HG03378 (cell line): ENCODE results near the gene STARD3.

Experiments used
- ATAC-seq: cut with Tn5 transposase; IDR thresholded peaks from one replicate; pipeline ENCODE4 v1.9.1; 2021; ENCODE audit warnings: mild to moderate bottlenecking, moderate library complexity; ENCODE audit not compliant: unreplicated experiment

The STARD3 gene

DNA sequence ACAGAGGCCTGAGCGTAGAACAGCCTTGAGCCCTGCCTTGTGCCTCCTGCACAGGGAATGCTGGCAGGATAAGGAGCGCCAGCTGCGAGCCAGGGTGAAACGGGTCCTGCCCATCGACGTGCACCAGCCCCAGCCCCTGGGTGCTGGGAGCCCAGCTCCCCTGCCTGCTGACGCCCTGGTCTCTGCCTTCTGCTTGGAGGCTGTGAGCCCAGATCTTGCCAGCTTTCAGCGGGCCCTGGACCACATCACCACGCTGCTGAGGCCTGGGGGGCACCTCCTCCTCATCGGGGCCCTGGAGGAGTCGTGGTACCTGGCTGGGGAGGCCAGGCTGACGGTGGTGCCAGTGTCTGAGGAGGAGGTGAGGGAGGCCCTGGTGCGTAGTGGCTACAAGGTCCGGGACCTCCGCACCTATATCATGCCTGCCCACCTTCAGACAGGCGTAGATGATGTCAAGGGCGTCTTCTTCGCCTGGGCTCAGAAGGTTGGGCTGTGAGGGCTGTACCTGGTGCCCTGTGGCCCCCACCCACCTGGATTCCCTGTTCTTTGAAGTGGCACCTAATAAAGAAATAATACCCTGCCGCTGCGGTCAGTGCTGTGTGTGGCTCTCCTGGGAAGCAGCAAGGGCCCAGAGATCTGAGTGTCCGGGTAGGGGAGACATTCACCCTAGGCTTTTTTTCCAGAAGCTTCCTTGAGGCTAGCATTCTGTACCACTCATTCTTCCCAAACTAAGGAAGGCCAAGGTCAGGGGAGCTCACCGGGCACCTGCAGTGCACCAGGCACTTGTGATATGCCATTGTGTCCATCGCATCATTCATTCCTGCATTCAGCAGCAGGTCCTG is 33.2 kb downstream of the STARD3 start:
- no peak for ATAC-seq

DNA sequence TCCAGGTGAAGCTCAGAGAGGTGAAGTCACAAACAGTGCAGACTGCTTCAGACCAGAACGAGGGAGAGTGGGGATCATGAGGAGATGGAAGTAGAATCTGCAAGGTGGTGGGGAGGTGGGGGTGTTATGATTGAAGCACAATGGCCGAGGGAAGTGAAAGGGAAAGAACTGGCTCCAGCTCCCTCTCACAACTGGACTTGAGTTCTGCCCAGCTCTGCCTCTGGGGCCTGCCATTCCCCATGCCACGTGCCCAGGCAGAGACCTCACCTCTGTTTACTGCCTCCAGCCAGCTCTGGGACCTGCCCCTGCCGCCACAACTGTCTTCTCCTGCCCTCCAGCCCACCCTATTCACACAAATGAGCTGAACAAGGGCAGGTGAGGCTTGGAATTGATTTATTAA is 33.8 kb downstream of the STARD3 start:
- ATAC-seq, result no peak

- no peak for ATAC-seq
Observed at GRCh38 chr17:39671651-39672521, 34.9 kb downstream of the STARD3 start.

DNA sequence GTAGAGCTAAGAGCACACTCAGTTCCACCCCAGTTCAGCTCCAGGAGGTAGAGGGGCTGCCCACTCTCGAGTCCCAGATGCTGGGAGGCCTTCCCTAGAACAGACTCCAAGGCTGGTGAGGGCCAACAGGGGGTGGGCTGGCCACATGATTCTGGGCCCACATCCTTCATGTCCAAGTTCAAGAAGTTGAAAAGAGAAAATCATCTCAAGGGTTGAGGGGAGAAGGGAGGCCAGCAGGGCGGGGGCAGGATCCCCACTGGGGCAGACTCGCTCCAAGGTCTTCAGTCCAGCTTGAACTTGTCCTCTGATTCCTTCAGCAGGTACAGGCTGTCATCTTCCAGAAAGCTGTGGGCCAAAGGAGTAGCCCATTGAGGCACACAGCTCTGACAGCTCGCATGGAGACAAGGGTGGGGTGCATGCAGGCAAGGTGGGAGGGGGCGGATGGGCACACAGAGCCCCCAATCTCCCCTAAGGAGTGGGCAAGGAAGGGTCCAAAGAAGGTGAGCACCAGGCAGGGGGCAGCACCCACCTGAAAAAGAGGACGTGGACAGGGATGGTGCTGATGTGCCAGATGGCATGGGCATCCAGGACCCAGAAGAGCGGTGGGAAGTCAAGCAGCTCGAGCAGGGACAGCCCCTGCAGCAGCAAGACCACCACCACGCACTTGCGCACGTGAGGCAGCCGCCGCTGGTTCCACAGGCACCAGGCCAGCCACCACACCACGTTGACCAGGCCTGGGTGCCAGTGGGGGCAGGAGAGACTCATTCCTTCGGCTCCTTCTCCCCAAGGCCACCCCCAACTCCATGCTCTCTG is 35.8 kb downstream of the STARD3 start:
- no peak for ATAC-seq

- no peak for ATAC-seq
Observed at GRCh38 chr17:39673335-39674081, 36.6 kb downstream of the STARD3 start.

DNA sequence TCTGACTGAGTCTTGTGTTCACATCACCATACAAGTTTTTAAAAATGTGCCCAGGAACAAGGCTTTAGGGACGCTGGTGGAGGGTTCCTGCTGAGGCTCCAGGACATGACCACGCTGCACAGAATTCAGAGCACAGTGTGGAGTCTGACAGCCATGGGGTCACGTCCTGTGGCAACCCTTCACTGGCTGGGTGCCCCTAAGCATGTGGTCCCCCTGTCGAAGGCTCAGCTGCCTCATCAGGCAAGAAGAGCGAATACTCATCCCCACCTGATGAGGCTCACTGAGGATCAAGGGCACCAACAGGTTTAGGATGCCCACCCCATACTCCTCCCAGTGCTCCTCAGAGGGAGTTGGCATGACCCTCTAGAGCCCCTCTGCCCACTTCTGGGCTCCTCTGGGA is 37.2 kb downstream of the STARD3 start:
- ATAC-seq, result no peak

DNA sequence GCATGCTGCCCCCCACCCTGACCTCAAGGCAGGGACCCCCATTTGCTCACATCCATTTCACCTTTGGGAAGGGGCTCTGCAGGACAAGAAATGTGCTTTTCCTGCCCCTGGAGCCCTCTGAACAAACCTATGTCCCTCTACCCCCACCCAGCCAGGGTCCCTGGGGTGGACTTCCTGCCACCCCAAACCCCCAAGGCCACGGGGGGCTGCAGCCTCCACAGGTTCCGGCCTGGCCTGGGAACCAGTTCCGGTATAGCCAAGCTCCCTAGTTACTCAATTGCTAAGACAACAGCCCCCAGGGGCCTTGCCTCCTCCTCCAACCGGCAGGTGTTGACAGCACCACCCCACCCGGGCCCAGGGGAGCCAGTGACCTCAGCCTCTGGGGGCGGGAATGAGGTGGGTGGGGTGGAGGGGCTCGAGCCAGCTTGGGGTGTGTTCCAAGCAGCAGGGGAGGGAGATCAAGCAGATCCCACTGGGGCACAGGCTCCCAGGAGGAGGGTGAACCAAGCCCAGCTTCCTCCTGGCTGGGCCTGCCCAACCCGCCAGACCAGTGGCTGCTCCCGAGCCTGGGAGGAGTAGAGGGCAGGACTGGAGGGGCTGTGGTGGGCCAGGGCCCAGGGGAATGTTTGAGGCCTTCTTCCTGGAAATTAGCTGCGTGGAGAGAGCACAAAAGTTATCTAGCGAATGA is 37.9 kb downstream of the STARD3 start:
- no peak for ATAC-seq

DNA sequence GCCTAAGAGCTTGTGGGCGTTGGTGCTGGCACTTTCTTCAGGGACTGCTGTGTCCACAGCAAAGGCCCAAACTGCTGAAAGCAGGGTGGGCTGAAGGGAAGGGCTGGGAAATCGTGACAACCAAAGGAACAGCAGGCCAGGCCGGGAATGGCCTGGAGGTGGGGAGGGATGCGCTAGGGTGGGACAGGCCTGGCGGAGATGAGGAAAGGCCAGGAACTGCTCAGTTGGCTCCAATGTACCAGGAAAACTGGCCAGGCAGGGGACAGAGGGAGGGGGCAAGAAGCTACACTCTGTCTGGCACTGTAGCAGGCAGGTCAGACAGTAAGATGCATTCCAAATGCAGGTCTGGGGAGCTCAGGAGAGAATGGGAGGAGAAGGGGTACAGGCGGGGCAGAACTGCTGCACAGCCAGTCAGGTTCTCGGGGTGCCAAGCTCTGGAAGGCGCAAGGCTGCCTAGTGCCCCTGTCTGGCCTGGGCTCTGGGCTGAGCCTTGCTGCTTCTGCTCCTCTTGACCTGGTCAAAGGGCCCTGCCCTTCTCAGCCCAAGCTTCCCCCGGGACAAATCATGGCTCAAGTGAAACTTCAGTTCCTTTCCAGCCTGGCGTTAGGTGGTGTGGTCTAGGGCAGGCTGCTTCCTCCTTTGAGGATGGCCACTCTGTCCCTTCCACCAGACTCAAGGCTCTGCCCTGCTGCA is 38.6 kb downstream of the STARD3 start:
- no peak for ATAC-seq

DNA sequence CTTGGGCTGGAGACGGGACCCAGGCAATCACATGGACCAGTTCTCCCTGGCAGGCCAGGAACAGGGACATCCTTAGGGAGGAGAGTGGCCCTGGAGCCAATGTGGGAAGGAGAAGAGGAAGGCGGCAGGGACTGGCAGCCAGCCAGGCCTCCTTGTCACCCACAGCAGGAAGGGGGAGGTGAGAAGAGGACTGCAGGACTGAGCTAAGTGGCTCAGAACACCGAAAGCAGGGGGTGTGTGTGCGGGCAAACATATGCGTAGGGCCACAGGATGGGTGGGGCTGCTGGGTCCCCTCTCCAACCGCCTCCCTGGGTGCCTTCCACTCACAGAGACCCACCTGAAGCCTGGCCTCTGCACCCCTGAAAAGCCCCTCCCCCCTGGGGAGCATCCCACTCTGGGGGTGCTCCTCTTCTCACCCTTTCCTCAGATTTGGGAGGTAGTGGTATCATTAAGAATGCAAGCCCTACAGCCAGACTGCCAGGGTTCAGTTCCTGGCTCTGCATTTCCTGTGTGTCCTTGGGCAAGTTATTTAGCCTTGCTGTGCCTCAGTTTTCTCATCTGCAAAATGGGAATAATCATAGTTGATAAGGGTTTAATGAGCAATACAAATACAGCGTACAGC is 39.4 kb downstream of the STARD3 start:
- no peak for ATAC-seq

DNA sequence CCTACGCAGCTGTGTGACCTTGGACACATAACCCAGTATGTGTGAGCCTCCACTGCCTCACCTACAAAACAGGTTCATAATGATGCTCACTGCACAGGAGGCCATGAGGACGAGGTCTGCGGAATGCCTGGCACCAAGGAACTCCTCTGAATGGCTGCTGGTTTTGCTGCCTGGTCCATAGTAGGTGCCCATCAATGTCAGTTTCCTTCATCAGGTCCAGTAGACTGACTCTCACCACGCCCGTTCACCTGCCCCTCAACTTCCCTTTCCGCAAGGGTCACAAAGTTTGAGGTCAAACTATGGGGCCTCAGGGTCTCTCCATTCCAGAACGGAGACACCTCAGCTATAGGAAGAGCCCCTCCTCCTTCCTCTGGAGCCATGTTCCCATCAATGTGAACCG is 40.1 kb downstream of the STARD3 start:
- ATAC-seq, result no peak

GRCh38 chr17:39677542-39678339 is 40.8 kb downstream of the STARD3 start:
- ATAC-seq, result no peak

DNA sequence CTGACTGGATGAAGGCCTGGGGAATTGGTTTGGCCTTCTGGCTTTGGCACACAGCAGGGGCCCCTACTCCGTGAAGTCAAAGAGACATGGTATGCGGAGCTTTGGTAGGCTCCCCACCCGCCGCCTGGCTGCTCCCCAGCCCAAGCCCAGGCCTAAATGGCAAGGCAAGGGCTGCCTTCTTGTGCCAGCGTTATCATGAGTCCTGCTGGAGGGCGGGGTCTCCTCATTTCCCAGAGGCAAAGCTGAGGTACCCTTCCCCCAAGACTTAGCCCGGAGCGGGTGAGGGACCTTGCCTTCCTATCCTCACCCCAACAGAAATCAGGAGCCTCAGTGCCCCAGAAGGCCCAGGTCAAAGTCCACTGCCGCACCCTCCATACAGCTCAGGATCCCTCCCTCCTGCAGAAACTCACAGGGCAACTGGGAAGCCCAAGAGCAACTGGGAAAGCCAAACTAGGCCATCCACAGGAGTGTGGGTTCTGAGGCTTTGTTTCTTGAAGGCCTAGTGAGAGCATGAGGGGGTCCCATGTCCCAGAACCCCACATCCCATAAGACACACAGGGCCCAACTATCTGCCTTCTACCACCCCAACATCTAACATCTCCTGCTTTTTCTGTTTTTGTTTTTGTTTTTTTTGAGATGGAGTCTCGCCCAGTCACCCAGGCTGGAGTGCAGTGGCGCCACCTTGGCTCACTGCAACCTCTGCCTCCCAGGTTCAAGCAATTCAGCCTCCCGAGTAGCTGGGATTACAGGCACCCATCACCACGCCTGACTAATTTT is 41.6 kb downstream of the STARD3 start:
- ATAC-seq, result no peak

- no peak for ATAC-seq
Observed at GRCh38 chr17:39679521-39680192, 42.7 kb downstream of the STARD3 start.

DNA sequence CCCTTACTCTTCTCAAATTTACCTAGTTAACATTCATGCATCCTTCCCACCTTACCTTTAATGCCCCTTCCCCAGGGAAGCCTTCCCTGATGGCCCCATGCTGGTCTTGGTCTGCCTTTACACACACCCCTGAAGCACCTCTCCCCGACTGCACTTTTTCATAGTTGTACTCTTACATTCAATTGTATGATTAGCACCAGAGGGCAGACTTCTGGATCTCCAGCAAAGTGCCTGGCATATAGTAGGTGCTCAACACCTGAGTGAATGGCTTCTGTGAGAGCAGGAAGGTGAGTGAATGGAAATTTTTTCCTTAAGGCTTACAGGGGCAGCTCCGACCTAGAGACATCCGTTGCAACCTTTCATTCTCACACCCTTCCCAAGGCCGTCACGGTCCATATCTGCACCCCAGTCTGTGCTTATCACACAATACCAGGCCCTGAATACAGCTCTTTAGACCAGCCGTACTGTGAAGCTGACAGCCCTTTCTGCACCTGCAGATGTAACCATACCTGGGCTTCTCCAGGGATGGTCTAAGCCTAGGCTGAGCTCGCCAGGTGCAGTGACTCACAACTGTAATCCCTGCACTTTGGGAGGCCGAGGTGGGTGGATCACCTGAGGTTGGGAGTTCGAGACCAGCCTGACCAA is 46.5 kb downstream of the STARD3 start:
- ATAC-seq, result no peak

- ATAC-seq, result no peak
Observed at GRCh38 chr17:39684369-39685192, 47.6 kb downstream of the STARD3 start.
